ENCODE data around the gene ZNF841. TPM values are rescaled to one million over a fixed set of nuclear protein-coding genes. Genes with fewer than 3 reads are reported as not detected.

The ZNF841 gene
- total RNA-seq, 1 experiment from 2014 or later = 0.10 TPM

DNA sequence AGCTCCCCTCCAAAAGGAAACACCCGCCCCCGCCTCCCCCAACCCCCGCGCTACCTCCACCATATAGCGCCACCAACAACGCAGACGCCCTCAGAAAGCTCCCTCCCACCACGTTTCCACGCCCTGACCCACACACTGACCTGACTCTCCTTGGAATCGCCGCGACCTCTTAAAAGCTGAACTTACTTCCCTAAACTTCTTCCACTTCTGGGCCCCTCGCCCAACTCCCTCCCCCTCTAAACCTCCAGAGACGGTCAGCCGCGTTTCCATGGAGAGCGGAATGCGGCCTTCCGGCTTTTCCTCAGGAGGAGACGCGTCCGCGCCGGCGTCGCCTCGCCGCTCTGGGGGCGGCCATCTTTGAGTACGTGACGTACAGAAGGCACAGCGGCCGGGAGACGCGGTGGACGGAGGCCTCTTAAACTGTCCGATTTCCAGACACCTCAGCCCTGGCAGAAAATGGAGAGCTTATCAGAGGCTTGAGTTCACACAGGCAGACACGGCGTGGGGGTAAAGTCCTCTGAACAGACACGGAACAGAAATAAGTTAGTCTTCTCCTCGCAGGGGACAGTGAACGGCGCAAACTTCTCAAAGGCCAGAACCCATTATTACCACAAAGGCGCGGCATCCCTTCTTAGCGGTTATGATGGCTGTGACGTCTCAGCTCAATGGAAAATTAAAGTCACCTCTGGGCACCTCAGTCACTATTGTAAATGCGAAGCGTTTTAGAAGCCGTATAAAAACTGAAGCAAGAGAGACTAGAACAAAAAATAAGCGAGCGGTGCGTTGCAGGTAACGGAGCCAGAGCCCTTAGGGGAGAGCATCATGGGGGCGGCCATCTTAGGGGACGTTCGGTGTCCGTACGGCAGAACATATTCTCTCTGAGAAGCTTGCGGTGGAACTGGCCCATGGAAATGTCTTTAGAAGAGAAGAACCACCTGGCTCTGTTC is 46.7 kb downstream of the ZNF841 start, which contains the start of gene ZNF432:
Gene ZNF432 (minus strand): TSS at position 284 of the 947 bp plus-strand sequence. CDS start 1,970 bp downstream, outside the sequence.
- ATAC-seq (peak; percentile 70), DNase-seq (ENCODE audit: low read depth, low spot score) (peak; percentile 16)
- BruUV-seq (replicated peaks) = no TSS peak
- CTCF ChIA-PET = no interaction called here
- H3K9me3 ChIP-seq (ENCODE audit: control insufficient read depth in 1 of 2, insufficient read depth in 1 of 2, low read depth in 1 of 2, low read length in 2 of 2) = peaks cover 8 to 9% of the 10 kb centered on the region in 2 experiments; a peak in 2 of 4 replicates
- H3K4me3 ChIP-seq (replicated peaks in 1 of 2; ENCODE audit: low read depth in 1 of 2, low read length in 2 of 2) = peak within 1 kb of the TSS; percentile 34 to 48
- intact Hi-C loops (cut with micrococcal nuclease) = no loop called here
- H3K4me2 ChIP-seq (ENCODE audit: low read length) = peak within 1 kb of the TSS; percentile 54
- no peak within 1 kb of the TSS for H3K27ac ChIP-seq (ENCODE audit: low read depth, low read length)
- H3K4me1 ChIP-seq (ENCODE audit: control insufficient read depth in 1 of 2, insufficient read depth in 2 of 2, low read length in 2 of 2) = peaks cover 0 to 5% of the 10 kb centered on the region in 2 experiments; a peak in 1 of 4 replicates
- no peaks in the 10 kb centered on the region for H3K79me2 ChIP-seq (ENCODE audit: insufficient read depth, low read length)
- H3K9me2 ChIP-seq (ENCODE audit: insufficient read depth) = no peaks in the 10 kb centered on the region
- no peak for TF ChIP-seq POLR2A (IDR thresholded peaks at IDR 0.05; ENCODE audit: borderline replicate concordance, extremely low read depth, insufficient read depth, insufficient read length)
- no peak for TF ChIP-seq EZH2 (IDR thresholded peaks at IDR 0.05)
- TF ChIP-seq EGR1 (IDR thresholded peaks at IDR 0.05; ENCODE audit: low read depth) = no peak
- TF ChIP-seq, protein P1, sequence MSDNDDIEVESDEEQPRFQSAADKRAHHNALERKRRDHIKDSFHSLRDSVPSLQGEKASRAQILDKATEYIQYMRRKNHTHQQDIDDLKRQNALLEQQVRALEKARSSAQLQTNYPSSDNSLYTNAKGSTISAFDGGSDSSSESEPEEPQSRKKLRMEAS (IDR thresholded peaks at IDR 0.05) = peak; percentile 20; the same call in 1 of the 2 replicates
- peak; percentile 88 for TF ChIP-seq YY1 (IDR thresholded peaks at IDR 0.05; ENCODE audit: extremely low read depth, insufficient replicate concordance, low read depth, low read length)
- TF ChIP-seq, protein P2, sequence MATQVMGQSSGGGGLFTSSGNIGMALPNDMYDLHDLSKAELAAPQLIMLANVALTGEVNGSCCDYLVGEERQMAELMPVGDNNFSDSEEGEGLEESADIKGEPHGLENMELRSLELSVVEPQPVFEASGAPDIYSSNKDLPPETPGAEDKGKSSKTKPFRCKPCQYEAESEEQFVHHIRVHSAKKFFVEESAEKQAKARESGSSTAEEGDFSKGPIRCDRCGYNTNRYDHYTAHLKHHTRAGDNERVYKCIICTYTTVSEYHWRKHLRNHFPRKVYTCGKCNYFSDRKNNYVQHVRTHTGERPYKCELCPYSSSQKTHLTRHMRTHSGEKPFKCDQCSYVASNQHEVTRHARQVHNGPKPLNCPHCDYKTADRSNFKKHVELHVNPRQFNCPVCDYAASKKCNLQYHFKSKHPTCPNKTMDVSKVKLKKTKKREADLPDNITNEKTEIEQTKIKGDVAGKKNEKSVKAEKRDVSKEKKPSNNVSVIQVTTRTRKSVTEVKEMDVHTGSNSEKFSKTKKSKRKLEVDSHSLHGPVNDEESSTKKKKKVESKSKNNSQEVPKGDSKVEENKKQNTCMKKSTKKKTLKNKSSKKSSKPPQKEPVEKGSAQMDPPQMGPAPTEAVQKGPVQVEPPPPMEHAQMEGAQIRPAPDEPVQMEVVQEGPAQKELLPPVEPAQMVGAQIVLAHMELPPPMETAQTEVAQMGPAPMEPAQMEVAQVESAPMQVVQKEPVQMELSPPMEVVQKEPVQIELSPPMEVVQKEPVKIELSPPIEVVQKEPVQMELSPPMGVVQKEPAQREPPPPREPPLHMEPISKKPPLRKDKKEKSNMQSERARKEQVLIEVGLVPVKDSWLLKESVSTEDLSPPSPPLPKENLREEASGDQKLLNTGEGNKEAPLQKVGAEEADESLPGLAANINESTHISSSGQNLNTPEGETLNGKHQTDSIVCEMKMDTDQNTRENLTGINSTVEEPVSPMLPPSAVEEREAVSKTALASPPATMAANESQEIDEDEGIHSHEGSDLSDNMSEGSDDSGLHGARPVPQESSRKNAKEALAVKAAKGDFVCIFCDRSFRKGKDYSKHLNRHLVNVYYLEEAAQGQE (IDR thresholded peaks at IDR 0.05; ENCODE audit: low read depth) = no peak
- RAD21 ChIA-PET (ENCODE audit: low non-redundant PET in 1 of 2, low total read pairs in 2 of 2, uncharacterized antibody in 2 of 2, unreplicated experiment in 2 of 2) = no interaction called here
- H2AFZ ChIP-seq (ENCODE audit: low read depth, low read length, poor library complexity, severe bottlenecking) = no peak within 1 kb of the TSS
- H3K36me3 ChIP-seq (ENCODE audit: control insufficient read depth in 1 of 2, insufficient read depth in 2 of 2, low read length in 2 of 2) = no peaks in the 10 kb centered on the region
- H4K20me1 ChIP-seq (ENCODE audit: insufficient read depth) = no peaks in the 10 kb centered on the region
- H3K9ac ChIP-seq (ENCODE audit: low read length) = peak within 1 kb of the TSS; percentile 25; the same call in 1 of the 2 replicates
- H3K27me3 ChIP-seq (ENCODE audit: insufficient read depth, low read length) = no peaks in the 10 kb centered on the region
- POLR2A ChIA-PET = no interaction called here
